Cardiac muscle cell (in vitro differentiated cells and primary cell): ENCODE results near the gene ASB17. TPM values are rescaled to one million over a fixed set of nuclear protein-coding genes. Genes with fewer than 3 reads are reported as not detected.
A peak's percentile ranks its signal among the peaks of the same experiment; 100 is the strongest.

Experiments used
- DNase-seq, 2 donors: peaks; one replicate each; pipeline versions ENCODE4 v3.0.0 to v3.0.0-alpha.2; 2010 to 2017; ENCODE audit warnings: low read depth in 1 of 2, low spot score in 1 of 2
- H3K27ac ChIP-seq: fragments of 200-600 bp; sonication (generic); 2 replicates; pipeline ENCODE4 v1.5.1; 2016
- H3K27me3 ChIP-seq: fragments of 200-600 bp; sonication (generic); 2 replicates; pipeline ENCODE4 v1.6.0; 2016; ENCODE audit warnings: control low read depth
- H3K36me3 ChIP-seq: fragments of 200-600 bp; sonication (generic); 2 replicates; pipeline ENCODE4 v1.5.1; 2016; ENCODE audit warnings: control low read depth
- H3K4me1 ChIP-seq: fragments of 200-600 bp; sonication (generic); 2 replicates; pipeline ENCODE4 v1.8.1; 2017; ENCODE audit warnings: low read depth, mild to moderate bottlenecking, mixed run types
- H3K4me3 ChIP-seq: fragments of 200-600 bp; sonication (generic); 2 replicates; pipeline ENCODE4 v1.5.1; 2016; ENCODE audit warnings: mild to moderate bottlenecking
- H3K9me3 ChIP-seq: fragments of 200-600 bp; sonication (generic); 2 replicates; pipeline ENCODE4 v1.5.1; 2017; ENCODE audit warnings: low read depth, mild to moderate bottlenecking, control low read depth
- CTCF ChIP-seq: IDR thresholded peaks from 2 replicates; pipeline ENCODE4 v1.5.1; 2012; ENCODE audit warnings: low read depth, mild to moderate bottlenecking, low read length
- polyA plus RNA-seq: library from polyadenylated mRNA; unstranded; fragments of >200 nt; fragmentation: Nextera tagmentation; extraction: Ambion mirVana; gene quantifications from 2 replicates; pipeline ENCODE4 v1.2.1, GENCODE V29; 2016
- total RNA-seq: library from RNA; depleted of rRNA; stranded (reverse); fragments of >200 nt; gene quantifications from 2 replicates; pipeline ENCODE4 v1.2.3, GENCODE V29; 2016

ASB17 gene
- total and polyA plus RNA-seq, 2 experiments from 2014 or later = not detected

GRCh38 chr1:75937034-75937433 lies 4.8 kb upstream of the ASB17 start:
- TF ChIP-seq CTCF = no peak
- DNase-seq = no peak
- no peak overlapping the region for H3K4me3 ChIP-seq

GRCh38 chr1:75922698-75923097 lies 9.5 kb downstream of the ASB17 start:
- Histone ChIP-seq H3K9me3 (no peaks in the 10 kb centered on the region), H3K4me3 (no peak overlapping the region), H3K27me3 (no peaks in the 10 kb centered on the region), H3K4me1 (no peaks in the 10 kb centered on the region), H3K27ac (no peak overlapping the region), H3K36me3 (no peaks in the 10 kb centered on the region)
- DNase-seq = no peak
- no peak for TF ChIP-seq CTCF

More at GRCh38 chr1:75937034-75937433, 4.8 kb upstream of the ASB17 start:
- Histone ChIP-seq H3K27ac (no peak overlapping the region), H3K4me1 (no peaks in the 10 kb centered on the region), H3K27me3 (no peaks in the 10 kb centered on the region), H3K9me3 (no peaks in the 10 kb centered on the region), H3K36me3 (no peaks in the 10 kb centered on the region)

GRCh38 chr1:75916834-75917233 lies 15.4 kb downstream of the ASB17 start:
- no peak for TF ChIP-seq CTCF
- Histone ChIP-seq H3K27ac (no peak overlapping the region), H3K27me3 (no peaks in the 10 kb centered on the region), H3K4me3 (no peak overlapping the region), H3K36me3 (no peaks in the 10 kb centered on the region), H3K9me3 (no peaks in the 10 kb centered on the region), H3K4me1 (no peaks in the 10 kb centered on the region)
- no peak for DNase-seq

- Histone ChIP-seq H3K4me3 (no peak overlapping the region), H3K36me3 (no peaks in the 10 kb centered on the region), H3K27me3 (no peaks in the 10 kb centered on the region), H3K9me3 (no peaks in the 10 kb centered on the region), H3K27ac (no peak overlapping the region), H3K4me1 (peaks cover 14% of the 10 kb centered on the region)
- peak; percentile 67 for TF ChIP-seq CTCF
- DNase-seq = peak; percentile 65 to 66
These were observed 23.5 kb downstream of the ASB17 start for GRCh38 chr1:75908717-75909152.

GRCh38 chr1:75901371-75901770 lies 30.8 kb downstream of the ASB17 start:
- Histone ChIP-seq H3K9me3 (no peaks in the 10 kb centered on the region), H3K4me3 (no peak overlapping the region), H3K27me3 (no peaks in the 10 kb centered on the region), H3K4me1 (no peaks in the 10 kb centered on the region), H3K27ac (no peak overlapping the region), H3K36me3 (no peaks in the 10 kb centered on the region)
- no peak for DNase-seq
- no peak for TF ChIP-seq CTCF

DNA sequence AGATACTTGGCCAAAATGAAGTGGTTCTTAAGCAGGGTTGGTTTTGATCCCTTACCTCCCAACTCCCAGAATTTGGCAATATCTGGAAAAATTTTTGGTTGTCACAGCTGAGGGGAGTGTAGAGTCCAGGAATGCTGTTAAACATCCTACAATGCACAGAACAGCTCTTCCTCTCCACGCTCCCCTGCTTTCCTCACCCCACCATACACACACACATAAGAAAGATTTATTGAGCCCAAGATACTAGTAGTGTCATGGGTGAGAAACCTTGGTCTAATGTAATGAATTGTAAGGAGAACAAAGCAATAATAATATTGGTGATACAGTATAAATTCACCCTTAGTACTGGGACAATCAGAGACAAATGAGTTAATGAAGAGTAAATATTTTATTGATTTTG lies 47.8 kb downstream of the ASB17 start:
- Histone ChIP-seq H3K27ac (no peak overlapping the region), H3K36me3 (no peaks in the 10 kb centered on the region), H3K9me3 (no peaks in the 10 kb centered on the region), H3K4me1 (no peaks in the 10 kb centered on the region), H3K4me3 (no peak overlapping the region), H3K27me3 (no peaks in the 10 kb centered on the region)
- TF ChIP-seq CTCF = no peak
- no peak for DNase-seq
